HG03060 (cell line): ENCODE measurements around the gene USP1.

ENCODE experiments used
- ATAC-seq: cut with Tn5 transposase; IDR thresholded peaks from one replicate; pipeline ENCODE4 v1.9.1; 2021; ENCODE audit warnings: low read depth, moderate number of reproducible peaks; ENCODE audit not compliant: unreplicated experiment

USP1 gene, protein sequence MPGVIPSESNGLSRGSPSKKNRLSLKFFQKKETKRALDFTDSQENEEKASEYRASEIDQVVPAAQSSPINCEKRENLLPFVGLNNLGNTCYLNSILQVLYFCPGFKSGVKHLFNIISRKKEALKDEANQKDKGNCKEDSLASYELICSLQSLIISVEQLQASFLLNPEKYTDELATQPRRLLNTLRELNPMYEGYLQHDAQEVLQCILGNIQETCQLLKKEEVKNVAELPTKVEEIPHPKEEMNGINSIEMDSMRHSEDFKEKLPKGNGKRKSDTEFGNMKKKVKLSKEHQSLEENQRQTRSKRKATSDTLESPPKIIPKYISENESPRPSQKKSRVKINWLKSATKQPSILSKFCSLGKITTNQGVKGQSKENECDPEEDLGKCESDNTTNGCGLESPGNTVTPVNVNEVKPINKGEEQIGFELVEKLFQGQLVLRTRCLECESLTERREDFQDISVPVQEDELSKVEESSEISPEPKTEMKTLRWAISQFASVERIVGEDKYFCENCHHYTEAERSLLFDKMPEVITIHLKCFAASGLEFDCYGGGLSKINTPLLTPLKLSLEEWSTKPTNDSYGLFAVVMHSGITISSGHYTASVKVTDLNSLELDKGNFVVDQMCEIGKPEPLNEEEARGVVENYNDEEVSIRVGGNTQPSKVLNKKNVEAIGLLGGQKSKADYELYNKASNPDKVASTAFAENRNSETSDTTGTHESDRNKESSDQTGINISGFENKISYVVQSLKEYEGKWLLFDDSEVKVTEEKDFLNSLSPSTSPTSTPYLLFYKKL

GRCh38 chr1:62436466-62437272 is at the start of gene USP1:
USP1 (plus strand) TSS chr1:62437049; CDS start chr1:62439868, 2,819 bp downstream.
- ATAC-seq = peak; percentile 1

DNA sequence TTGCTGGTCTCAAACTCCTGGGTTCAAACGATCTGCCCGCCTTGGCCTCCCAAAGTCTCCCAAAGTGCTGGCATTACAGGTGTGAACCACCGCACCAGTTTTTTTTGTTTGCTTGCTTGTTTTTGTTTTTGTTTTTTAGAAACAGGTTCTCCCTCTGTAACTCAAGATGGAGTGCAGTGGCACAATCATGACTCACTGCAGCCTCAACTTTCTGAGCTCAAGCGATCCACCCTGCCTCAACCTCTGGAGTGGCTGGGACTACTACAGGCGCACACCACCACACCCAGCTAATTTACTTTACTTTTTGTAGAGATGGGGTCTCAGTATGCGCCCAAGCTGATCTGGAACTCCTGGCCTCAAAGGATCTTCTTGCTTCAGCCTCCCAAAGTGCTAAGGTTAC is 47.3 kb upstream of the USP1 start:
- ATAC-seq = no peak

- ATAC-seq = no peak
Measured at GRCh38 chr1:62390071-62390470, 46.8 kb upstream of the USP1 start.

DNA sequence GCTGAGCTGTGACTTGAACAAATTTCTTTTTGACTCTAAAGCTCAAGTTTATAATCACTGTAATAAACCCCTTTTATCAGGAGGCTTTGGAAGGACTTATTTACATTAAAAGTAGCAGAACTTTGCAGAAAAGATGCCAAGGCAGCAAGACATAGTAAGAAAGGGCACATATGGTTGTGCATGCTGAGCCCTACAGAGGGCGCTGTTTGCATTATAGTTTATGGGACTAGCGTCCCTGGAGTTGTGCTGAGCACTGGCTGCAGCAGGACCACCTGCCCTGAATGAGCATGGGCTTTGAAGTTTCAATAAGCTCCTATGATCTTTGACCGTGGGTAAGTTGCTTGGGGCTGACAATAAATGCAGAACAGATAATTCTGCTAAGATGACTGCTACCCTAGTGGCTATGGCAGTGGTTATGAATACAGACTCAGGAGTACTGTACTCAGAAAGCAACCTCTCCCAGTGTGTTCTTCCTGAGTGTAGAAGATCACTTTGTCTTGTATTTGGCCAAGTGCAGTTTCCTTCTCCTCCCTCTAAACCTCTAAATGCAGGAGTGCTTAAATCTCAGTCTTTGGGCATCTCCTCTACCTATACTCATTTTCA is 45.4 kb upstream of the USP1 start:
- peak; percentile 47 for ATAC-seq

DNA sequence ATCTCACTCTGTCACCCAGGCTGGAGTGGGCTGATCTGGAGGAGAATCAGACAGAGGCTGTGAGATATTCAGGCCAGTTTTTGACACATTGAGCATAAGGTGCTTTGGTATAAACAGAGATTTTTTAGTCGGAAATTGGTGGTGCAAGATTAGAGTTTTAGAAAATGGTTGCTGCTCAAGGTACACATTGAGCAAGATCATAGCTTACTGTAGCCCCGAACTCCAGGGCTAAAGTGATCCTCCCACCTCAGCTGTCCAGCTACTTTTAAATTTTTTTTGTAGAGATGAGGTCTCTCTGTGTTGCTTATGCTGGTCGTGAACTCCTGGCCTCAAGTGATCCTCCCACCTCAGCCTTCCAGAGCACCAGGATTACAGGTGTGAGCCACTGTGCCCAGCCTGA is 43.9 kb upstream of the USP1 start:
- ATAC-seq = no peak

DNA sequence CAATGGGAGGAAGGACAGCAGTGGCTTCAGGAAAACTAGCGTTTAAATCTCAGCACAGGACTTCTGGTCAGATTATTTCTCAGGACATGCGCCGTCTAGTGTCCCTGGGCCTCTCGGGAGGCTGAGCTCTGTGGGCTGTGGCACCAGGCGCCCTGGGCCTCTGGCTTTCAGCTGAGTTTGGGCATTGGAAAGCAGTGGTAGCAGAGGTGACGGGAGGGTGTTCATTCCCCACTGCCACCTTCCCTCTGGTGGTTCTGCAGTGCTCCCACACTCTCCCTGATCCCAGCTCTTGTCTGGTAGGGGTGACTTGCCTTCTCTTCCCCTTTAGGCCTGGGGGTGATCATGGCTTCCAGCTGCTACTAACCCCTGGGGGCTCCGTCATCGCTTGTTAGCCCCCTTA is 42.2 kb upstream of the USP1 start:
- no peak for ATAC-seq

GRCh38 chr1:62395291-62395690 is 41.6 kb upstream of the USP1 start:
- no peak for ATAC-seq

- ATAC-seq = no peak
Measured at GRCh38 chr1:62396871-62397270, 40.0 kb upstream of the USP1 start.

GRCh38 chr1:62397301-62397700 is 39.5 kb upstream of the USP1 start:
- no peak for ATAC-seq

- ATAC-seq = no peak
Measured at GRCh38 chr1:62398377-62398776, 38.5 kb upstream of the USP1 start.

- no peak for ATAC-seq
Measured at GRCh38 chr1:62401034-62401760, 35.7 kb upstream of the USP1 start.

DNA sequence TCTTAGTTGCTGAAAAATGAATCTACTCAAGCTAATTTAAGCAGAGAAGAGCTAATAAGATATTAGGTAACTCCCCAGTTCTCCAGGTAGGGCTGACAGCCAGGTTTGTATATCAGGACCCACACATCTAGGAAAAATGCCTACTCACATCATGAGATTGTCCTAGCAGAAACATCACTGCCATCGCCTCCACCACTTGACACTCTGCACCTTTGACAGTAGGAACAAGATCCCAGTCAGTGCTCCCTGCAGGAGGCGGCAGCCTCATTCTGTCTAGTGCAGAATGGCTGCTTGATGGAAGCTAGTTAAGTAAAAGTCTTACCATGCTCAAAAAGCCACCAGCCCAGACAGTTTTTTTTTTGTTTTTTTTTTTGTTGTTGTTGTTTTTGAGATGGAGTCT is 31.6 kb upstream of the USP1 start:
- no peak for ATAC-seq

- ATAC-seq = no peak
Measured at GRCh38 chr1:62406576-62406975, 30.3 kb upstream of the USP1 start.

DNA sequence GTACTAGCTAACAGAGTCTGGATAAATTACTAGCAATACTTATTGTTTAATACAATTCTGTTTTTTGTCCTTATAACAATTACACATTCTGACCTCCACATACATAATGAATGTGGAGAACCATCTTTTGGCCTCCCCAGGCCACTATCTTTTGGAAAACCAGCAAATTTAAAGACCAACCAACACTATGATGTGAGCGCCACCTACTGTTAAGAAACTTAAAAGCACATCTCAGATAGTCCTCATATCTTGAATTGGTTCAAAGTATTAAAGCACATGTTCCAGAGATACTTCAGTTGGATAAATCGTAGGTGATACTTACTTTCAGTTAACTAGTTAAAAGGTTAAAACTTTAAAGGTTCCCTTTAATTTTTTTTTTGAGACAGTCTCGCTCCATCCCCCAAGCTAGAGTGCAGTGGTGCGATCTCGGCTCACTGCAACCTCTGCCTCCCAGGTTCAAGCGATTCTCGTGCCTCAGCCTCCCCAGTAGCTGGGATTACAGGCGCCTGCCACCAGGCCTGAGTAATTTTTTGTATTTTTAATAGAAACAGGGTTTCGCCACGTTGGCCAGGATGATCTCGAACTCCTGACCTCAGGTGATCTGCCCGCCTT is 29.3 kb upstream of the USP1 start:
- no peak for ATAC-seq

DNA sequence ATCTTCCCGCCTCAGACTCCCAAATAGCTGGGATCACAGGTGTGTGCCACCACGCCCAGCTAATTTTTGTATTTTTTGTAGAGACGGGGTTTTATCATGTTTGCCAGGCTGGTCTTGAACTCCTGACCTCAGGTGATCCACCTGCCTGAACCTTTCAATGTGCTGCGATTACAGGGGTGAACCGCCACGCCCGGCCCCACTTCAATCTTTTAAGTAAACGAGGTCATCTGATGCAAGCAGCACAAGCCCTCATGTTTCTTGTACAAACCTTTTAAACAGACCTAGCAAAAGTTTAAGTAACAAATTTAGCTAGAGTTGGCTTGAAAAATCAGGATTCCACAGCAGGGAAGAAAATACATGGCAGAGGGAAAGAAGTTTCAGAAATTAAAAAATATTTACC is 21.2 kb upstream of the USP1 start:
- no peak for ATAC-seq

DNA sequence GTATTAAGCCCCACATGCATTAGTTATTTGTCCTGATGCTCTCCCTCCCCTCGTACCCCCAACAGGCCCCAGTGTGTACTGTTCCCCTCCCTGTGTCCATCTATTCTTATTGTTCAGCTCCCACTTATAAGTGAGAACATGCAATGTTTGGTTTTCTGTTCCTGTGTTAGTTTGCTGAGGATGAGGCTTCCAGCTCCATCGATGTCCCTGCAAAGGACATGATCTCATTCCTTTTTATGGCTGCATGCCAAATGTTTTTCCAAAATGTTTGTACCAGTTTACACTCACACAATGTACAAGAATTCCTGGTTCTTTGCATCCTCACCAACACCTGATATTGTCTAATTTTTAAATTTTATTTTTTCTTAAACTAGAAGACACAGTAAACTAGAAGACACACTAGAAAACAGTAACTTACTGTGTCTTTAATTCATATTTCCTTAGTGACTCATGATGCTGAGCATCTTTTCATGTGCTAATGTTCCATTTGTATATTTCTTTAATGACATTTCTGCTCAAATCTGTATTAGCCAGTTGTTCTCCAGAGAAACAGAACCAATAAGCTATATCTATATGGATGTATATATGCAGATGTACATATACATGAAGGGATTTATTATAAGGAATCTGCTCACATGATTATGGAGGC is 19.4 kb upstream of the USP1 start:
- ATAC-seq = no peak

DNA sequence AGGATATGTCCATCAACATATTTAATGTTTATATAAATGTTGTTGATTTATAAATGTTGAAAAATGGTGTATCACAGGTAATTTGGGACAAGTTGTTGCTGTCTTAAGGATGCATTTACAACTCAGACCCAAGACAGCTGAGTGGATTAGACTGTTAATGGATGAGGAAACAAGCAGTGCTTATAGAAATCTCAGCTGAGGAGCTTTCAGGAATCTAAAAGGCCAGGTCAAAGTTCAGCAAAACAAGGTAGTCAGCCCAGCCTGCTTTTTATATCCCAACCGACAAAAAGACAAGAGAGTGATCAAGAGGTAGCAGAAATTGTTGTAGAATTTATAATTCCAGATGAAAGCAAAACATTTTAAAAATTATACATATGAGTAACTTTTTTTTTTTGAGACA is 16.6 kb upstream of the USP1 start:
- no peak for ATAC-seq

DNA sequence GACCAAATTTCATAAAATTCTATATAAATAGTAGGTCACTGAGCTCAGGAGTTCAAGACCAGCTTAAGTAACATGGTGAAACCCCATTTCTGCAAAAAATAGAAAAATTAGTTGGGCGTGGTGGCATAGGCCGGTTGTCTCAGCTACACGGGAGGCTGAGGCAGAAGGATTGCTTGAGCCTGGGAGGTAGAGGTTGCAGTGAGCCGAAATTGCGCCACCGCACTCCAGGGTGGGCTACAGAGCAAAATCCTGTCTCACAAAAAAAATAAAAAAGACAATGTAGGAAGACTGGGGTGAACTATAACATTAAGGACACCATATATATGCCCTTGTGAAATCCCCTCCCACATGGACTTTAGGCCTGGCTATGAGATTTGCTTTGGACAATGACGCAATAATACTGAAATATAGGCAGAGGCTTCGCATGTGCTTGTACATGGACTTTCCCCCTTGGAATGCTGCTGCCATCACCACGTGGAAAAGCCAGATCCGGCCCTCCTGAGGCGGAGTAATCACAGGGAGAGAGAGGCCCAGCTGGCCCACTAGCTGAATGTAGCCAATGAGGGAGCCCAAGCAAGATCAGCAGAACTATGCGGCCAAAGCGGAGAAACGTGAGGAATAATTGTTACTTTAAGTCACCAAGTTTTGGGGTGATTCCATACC is 13.1 kb upstream of the USP1 start:
- ATAC-seq = no peak

- ATAC-seq = no peak
Measured at GRCh38 chr1:62424411-62424810, 12.4 kb upstream of the USP1 start.
